H9 (cell line): ENCODE measurements around the gene OR8B3. TPM values are rescaled to one million over a fixed set of nuclear protein-coding genes. Genes with fewer than 3 reads are reported as not detected.

Experiments
- DNase-seq: peaks from one replicate; pipeline ENCODE4 v3.0.0-alpha.2; 2017
- H2AFZ ChIP-seq: one replicate; pipeline ENCODE4 v1.6.1; 2013; ENCODE audit warnings: mild to moderate bottlenecking, low read length, control low read depth, moderate library complexity
- H2AK5ac ChIP-seq: 2 replicates; pipeline ENCODE4 v1.6.1; 2013; ENCODE audit warnings: low read length, control low read depth, mixed read lengths; ENCODE audit not compliant: insufficient read length
- H2BK120ac ChIP-seq: one replicate; pipeline ENCODE4 v1.6.1; 2013; ENCODE audit warnings: low read depth, mild to moderate bottlenecking, low read length, control low read depth, inconsistent platforms; ENCODE audit not compliant: poor library complexity, severe bottlenecking
- H2BK12ac ChIP-seq: 2 replicates; pipeline ENCODE4 v1.6.1; 2013; ENCODE audit warnings: low read length, control low read depth, mixed read lengths, low read depth; ENCODE audit not compliant: insufficient read length
- H2BK15ac ChIP-seq: 2 replicates; pipeline ENCODE4 v1.6.1; 2013; ENCODE audit warnings: low read depth, low read length, control low read depth
- H2BK20ac ChIP-seq: one replicate; pipeline ENCODE4 v1.6.1; 2013; ENCODE audit warnings: low read depth, mild to moderate bottlenecking, low read length, control low read depth, inconsistent platforms; ENCODE audit not compliant: poor library complexity, severe bottlenecking
- H2BK5ac ChIP-seq: 2 replicates; pipeline ENCODE4 v1.6.1; 2013; ENCODE audit warnings: low read length, control low read depth, mixed read lengths; ENCODE audit not compliant: insufficient read length
- H3K14ac ChIP-seq: 2 replicates; pipeline ENCODE4 v1.6.1; 2013; ENCODE audit warnings: low read length, control low read depth; ENCODE audit not compliant: insufficient read depth
- H3K18ac ChIP-seq: 2 replicates; pipeline ENCODE4 v1.6.1; 2013; ENCODE audit warnings: low read depth, mild to moderate bottlenecking, mixed read lengths, low read length, control low read depth; ENCODE audit not compliant: insufficient read length
- H3K23ac ChIP-seq: 2 replicates; pipeline ENCODE4 v1.6.1; 2013; ENCODE audit warnings: low read length, control low read depth, mixed read lengths, low read depth; ENCODE audit not compliant: insufficient read length
- H3K23me2 ChIP-seq: 2 replicates; pipeline ENCODE4 v1.6.1; 2013; ENCODE audit warnings: low read depth, mild to moderate bottlenecking, mixed read lengths, low read length, control low read depth; ENCODE audit not compliant: insufficient read length, poor library complexity, severe bottlenecking
- H3K27ac ChIP-seq: 2 replicates; pipeline ENCODE4 v1.5.1; 2013; ENCODE audit warnings: low read length, control low read depth, mixed read lengths, low read depth; ENCODE audit not compliant: insufficient read length
- H3K27me3 ChIP-seq: 2 replicates; pipeline ENCODE4 v1.6.1; 2013; ENCODE audit warnings: low read length, control low read depth, inconsistent platforms; ENCODE audit not compliant: insufficient read depth
- H3K4ac ChIP-seq: 2 replicates; pipeline ENCODE4 v1.6.1; 2013; ENCODE audit warnings: low read depth, mild to moderate bottlenecking, control low read depth, inconsistent platforms, low read length, moderate library complexity
- H3K4me1 ChIP-seq: 2 replicates; pipeline ENCODE4 v1.6.1; 2013; ENCODE audit warnings: low read length, control low read depth, inconsistent platforms; ENCODE audit not compliant: insufficient read depth
- H3K4me2 ChIP-seq: 2 replicates; pipeline ENCODE4 v1.6.1; 2013; ENCODE audit warnings: low read length, control low read depth, mixed read lengths; ENCODE audit not compliant: insufficient read length, insufficient read depth
- H3K56ac ChIP-seq: 2 replicates; pipeline ENCODE4 v1.6.1; 2013; ENCODE audit warnings: low read depth, mild to moderate bottlenecking, mixed read lengths, low read length, control low read depth; ENCODE audit not compliant: insufficient read length
- H3K79me1 ChIP-seq: 2 replicates; pipeline ENCODE4 v1.6.1; 2013; ENCODE audit warnings: low read depth, mild to moderate bottlenecking, moderate library complexity, low read length, control low read depth, inconsistent platforms; ENCODE audit not compliant: insufficient read depth, poor library complexity, severe bottlenecking
- H3K79me2 ChIP-seq: 2 replicates; pipeline ENCODE4 v1.6.1; 2013; ENCODE audit warnings: low read length, control low read depth, inconsistent platforms; ENCODE audit not compliant: insufficient read depth
- H3K9ac ChIP-seq: 2 replicates; pipeline ENCODE4 v1.6.1; 2013; ENCODE audit warnings: low read length, control low read depth, mixed read lengths; ENCODE audit not compliant: insufficient read length; ENCODE audit errors: extremely low read depth
- H3K9me3 ChIP-seq: one replicate; pipeline ENCODE4 v1.6.1; 2013; ENCODE audit warnings: low read depth, low read length, inconsistent platforms; ENCODE audit not compliant: control insufficient read depth
- H3T11ph ChIP-seq: one replicate; pipeline ENCODE4 v1.6.1; 2013; ENCODE audit warnings: mild to moderate bottlenecking, low read length, control low read depth, inconsistent platforms
- H4K20me1 ChIP-seq: one replicate; pipeline ENCODE4 v1.6.1; 2013; ENCODE audit not compliant: control insufficient read depth, insufficient read length, insufficient read depth
- H4K5ac ChIP-seq: 2 replicates; pipeline ENCODE4 v1.6.1; 2013; ENCODE audit warnings: low read depth, mild to moderate bottlenecking, mixed read lengths, low read length, control low read depth; ENCODE audit not compliant: insufficient read length
- H4K8ac ChIP-seq: replicated peaks from 2 replicates; pipeline ENCODE4 v1.6.1; 2013; ENCODE audit warnings: low read length, control low read depth, mixed read lengths, low read depth; ENCODE audit not compliant: insufficient read length
- H4K91ac ChIP-seq: 2 replicates; pipeline ENCODE4 v1.6.1; 2013; ENCODE audit warnings: low read depth, mild to moderate bottlenecking, moderate library complexity, mixed read lengths, low read length, control low read depth; ENCODE audit not compliant: insufficient read length
- H3K27ac Mint-ChIP-seq, 3 experiments: 2 replicates in 2 of 3; 3 replicates in 1 of 3; pipeline ENCODE4 v1.8.0; 2020 to 2021; ENCODE audit warnings: mixed read lengths in 3 of 3, mild to moderate bottlenecking in 1 of 3, moderate library complexity in 1 of 3
- H3K27me3 Mint-ChIP-seq: 2 replicates; pipeline ENCODE4 v1.8.0; 2021; ENCODE audit warnings: low read depth, mild to moderate bottlenecking, moderate library complexity, mixed read lengths
- H3K36me3 Mint-ChIP-seq, 3 experiments: 2 replicates in 2 of 3; 3 replicates in 1 of 3; pipeline ENCODE4 v1.8.0; 2020 to 2021; ENCODE audit warnings: low read depth in 3 of 3, mixed read lengths in 3 of 3; ENCODE audit not compliant: insufficient read depth in 1 of 3
- H3K4me1 Mint-ChIP-seq, 2 experiments: 2 replicates each; pipeline ENCODE4 v1.8.0; 2020; ENCODE audit warnings: mixed read lengths in 2 of 2
- H3K4me3 Mint-ChIP-seq, 2 experiments: 2 replicates in 1 of 2; 3 replicates in 1 of 2; pipeline ENCODE4 v1.8.0; 2020 to 2021; ENCODE audit warnings: mild to moderate bottlenecking in 2 of 2, mixed read lengths in 2 of 2, moderate library complexity in 1 of 2
- H3K9me3 Mint-ChIP-seq, 2 experiments: 2 replicates in 1 of 2; 3 replicates in 1 of 2; pipeline ENCODE4 v1.8.0; 2020; ENCODE audit warnings: mild to moderate bottlenecking in 2 of 2, mixed read lengths in 2 of 2, moderate library complexity in 1 of 2
- CTCF ChIP-seq: fragments of 200-600 bp; sonication (generic); conservative IDR thresholded peaks from 3 replicates; pipeline ENCODE4 v1.8.0; 2021; ENCODE audit warnings: antibody characterized with exemption, mild to moderate bottlenecking
- WGBS: extraction: QIAGEN DNeasy Blood & Tissue Kit; methylation state at CpG from one replicate; pipeline ENCODE4 v1.1.7; 2013; ENCODE audit warnings: missing lambda C conversion rate, low lambda C conversion rate, mixed read lengths; ENCODE audit not compliant: insufficient read length; ENCODE audit errors: extremely low coverage; 5-methylcytosine and 5-hydroxymethylcytosine counted together
- total RNA-seq: library from RNA; stranded (reverse); gene quantifications from 2 replicates; pipeline ENCODE4 v1.2.1, GENCODE V29; 2021

OR8B3 gene
- total RNA-seq, 1 experiment from 2014 or later = not detected

GRCh38 chr11:124346311-124346955 is 52.4 kb downstream of the OR8B3 start:
- Histone ChIP-seq H4K8ac (no peak overlapping the region), H2BK20ac (no peak overlapping the region), H2BK120ac (no peak overlapping the region), H2BK12ac (no peak overlapping the region), H3T11ph (no peak overlapping the region), H2AFZ (no peak overlapping the region), H2BK5ac (no peak overlapping the region), H3K9me3 (no peaks in the 10 kb centered on the region), H3K27ac (no peak overlapping the region), H4K20me1 (no peaks in the 10 kb centered on the region), H3K4ac (no peak overlapping the region), H4K91ac (no peak overlapping the region), H3K4me2 (no peak overlapping the region), H3K4me1 (no peaks in the 10 kb centered on the region), H3K23me2 (no peaks in the 10 kb centered on the region), H3K9ac (no peak overlapping the region), H3K56ac (no peak overlapping the region), H3K14ac (no peak overlapping the region), H3K18ac (no peak overlapping the region), H3K27me3 (no peaks in the 10 kb centered on the region), H2AK5ac (no peak overlapping the region), H2BK15ac (no peak overlapping the region), H3K23ac (no peak overlapping the region), H4K5ac (no peak overlapping the region), H3K79me1 (no peaks in the 10 kb centered on the region), H3K79me2 (no peaks in the 10 kb centered on the region)
- H3K4me1 Mint-ChIP-seq = no peaks in the 10 kb centered on the region
- no peaks in the 10 kb centered on the region for H3K27me3 Mint-ChIP-seq
- no peaks in the 10 kb centered on the region; a peak in 2 of 5 replicates for H3K9me3 Mint-ChIP-seq
- no peak overlapping the region for H3K4me3 Mint-ChIP-seq
- H3K36me3 Mint-ChIP-seq = no peaks in the 10 kb centered on the region
- H3K27ac Mint-ChIP-seq = no peak overlapping the region
- no peak for DNase-seq
- TF ChIP-seq CTCF = no peak
- WGBS = no CpG with 5 or more reads among the region's 3 CpGs

Other genes starting within 250 kb of the OR8B3 start
- gene OR10D3, start 215.7 kb downstream of the OR8B3 start, total RNA-seq = not detected in 2 replicates
- not detected in 2 replicates for gene OR8G1, start 157.9 kb downstream of the OR8B3 start, total RNA-seq
- not detected in 2 replicates for gene OR8G5, start 142.6 kb downstream of the OR8B3 start, total RNA-seq
- not detected in 2 replicates for gene OR8D1, start 85.1 kb downstream of the OR8B3 start, total RNA-seq
- not detected in 2 replicates for gene OR8D2, start 78.8 kb downstream of the OR8B3 start, total RNA-seq
- gene OR8B2, start 14.5 kb downstream of the OR8B3 start, total RNA-seq = not detected in 2 replicates
- not detected in 2 replicates for gene OR8B4, start 25.8 kb upstream of the OR8B3 start, total RNA-seq
- not detected in 2 replicates for gene OR8B8, start 46.7 kb upstream of the OR8B3 start, total RNA-seq
- not detected in 2 replicates for gene OR8B12, start 144.6 kb upstream of the OR8B3 start, total RNA-seq
- not detected in 2 replicates for gene OR8A1, start 171.0 kb upstream of the OR8B3 start, total RNA-seq
- not detected in 2 replicates for gene PANX3, start 212.4 kb upstream of the OR8B3 start, total RNA-seq
- gene TBRG1, start 223.8 kb upstream of the OR8B3 start, total RNA-seq = 23.9 and 25.8 TPM in 2 replicates